SW 1271 (cell line): ENCODE measurements around the gene TP53I13.

ENCODE experiments used
- DNase-seq, 2 experiments: peaks; one replicate each; lab custom pipeline; 2025; lab: John Stamatoyannopoulos, UW

The TP53I13 gene

GRCh38 chr17:29581583-29582253, 13.2 kb downstream of the TP53I13 start:
- no peak for DNase-seq

- no peak for DNase-seq
These were observed 13.8 kb downstream of the TP53I13 start for GRCh38 chr17:29582254-29582765.

GRCh38 chr17:29582772-29583171, 14.3 kb downstream of the TP53I13 start:
- no peak for DNase-seq

GRCh38 chr17:29583324-29584248, 15.1 kb downstream of the TP53I13 start:
- DNase-seq, result no peak

GRCh38 chr17:29584452-29585079, 16.1 kb downstream of the TP53I13 start:
- DNase-seq, result no peak

- DNase-seq, result no peak
These were observed 16.7 kb downstream of the TP53I13 start for GRCh38 chr17:29585080-29585751.

GRCh38 chr17:29586676-29587469, 18.4 kb downstream of the TP53I13 start:
- DNase-seq, result no peak

GRCh38 chr17:29587591-29587990, 19.1 kb downstream of the TP53I13 start:
- no peak for DNase-seq

GRCh38 chr17:29588017-29588561, 19.6 kb downstream of the TP53I13 start:
- DNase-seq, result no peak

- no peak for DNase-seq
These were observed 20.3 kb downstream of the TP53I13 start for GRCh38 chr17:29588562-29589411.

- DNase-seq, result peak in 1 of 2 experiments; percentile 74
These were observed 21.3 kb downstream of the TP53I13 start, which contains the start of gene GIT1 for GRCh38 chr17:29589524-29590410. TSS of gene GIT1 (minus strand) at chr17:29589648. CDS start at chr17:29589378, 270 bp downstream.

- DNase-seq, result no peak
These were observed 22.1 kb downstream of the TP53I13 start for GRCh38 chr17:29590411-29591145.

- no peak for DNase-seq
These were observed 22.7 kb downstream of the TP53I13 start for GRCh38 chr17:29591146-29591736.

GRCh38 chr17:29591737-29592608, 23.5 kb downstream of the TP53I13 start:
- peak; percentile 47 to 75 for DNase-seq

- peak in 1 of 2 experiments; percentile 31 for DNase-seq
These were observed 24.5 kb downstream of the TP53I13 start, which contains the start of gene ANKRD13B for GRCh38 chr17:29592850-29593551. TSS of gene ANKRD13B (plus strand) at chr17:29593132. CDS start at chr17:29593622, 490 bp downstream.
